AG08396 (cell line): ENCODE data around the gene BACH1.

Experiments
- DNase-seq: peaks from one replicate; pipeline ENCODE4 v3.0.0; 2012; ENCODE audit warnings: low spot score, mixed read lengths

Gene BACH1

DNA sequence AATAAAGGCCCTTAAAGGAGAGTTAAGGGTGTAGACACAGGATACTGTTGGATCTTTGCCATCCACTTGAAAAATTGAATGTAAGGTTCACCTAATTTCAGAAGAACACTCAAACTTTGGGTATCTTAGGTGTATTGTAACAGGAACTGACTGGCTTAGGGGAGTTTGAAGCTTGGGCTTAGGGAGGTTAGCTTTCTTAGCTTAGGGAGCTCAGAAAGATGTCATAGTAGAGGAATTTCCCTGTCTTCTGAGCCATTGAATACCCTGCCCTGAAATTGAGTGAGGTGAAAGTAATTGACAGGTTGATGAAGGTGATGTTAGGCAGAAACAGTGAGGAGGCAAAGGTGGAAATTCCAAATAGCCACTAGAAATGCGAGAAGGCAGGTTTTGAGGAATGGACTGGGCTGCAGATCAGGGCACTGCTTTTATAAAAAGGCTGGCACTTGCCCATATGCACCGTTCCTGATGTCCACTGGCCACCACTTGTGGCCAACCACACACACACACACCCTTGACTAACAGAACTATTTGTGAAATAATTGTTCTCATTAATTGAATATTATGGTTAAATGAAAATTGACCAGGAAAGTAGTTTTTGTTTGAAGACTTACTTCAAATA lies 16.5 kb downstream of the BACH1 start:
- no peak for DNase-seq

DNA sequence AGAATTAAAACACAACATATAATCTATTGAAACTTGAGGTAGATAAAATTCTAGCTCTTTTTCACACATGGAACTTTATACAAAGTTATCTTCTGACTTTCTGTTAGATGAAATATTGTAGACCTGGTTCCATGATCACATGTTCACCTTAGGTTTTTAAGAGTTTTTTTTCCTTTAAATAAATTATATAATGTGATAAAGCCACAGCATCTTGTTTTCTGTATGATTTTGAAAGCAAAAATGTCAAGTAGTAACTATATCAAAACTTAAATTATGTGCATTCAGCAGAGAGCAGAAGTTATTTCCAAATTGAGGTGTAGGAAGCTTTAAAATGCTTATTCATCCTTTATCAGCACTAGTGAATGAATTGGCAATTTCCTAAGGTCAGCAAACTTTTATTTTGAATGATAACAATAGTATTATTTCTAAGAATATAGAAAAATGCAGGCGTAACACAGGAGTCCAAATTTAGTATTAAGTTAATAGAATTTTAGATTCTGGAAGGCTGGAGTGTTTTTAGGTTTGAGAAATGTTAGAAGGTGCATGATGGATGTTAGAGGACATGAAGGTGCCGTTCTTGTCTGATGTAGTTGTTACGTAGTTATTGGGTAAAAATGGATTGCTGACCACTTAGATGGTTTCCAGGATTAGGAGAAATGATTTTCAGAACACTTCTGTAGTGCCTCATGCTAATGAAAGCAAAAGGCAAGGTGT lies 17.5 kb downstream of the BACH1 start:
- no peak for DNase-seq

DNA sequence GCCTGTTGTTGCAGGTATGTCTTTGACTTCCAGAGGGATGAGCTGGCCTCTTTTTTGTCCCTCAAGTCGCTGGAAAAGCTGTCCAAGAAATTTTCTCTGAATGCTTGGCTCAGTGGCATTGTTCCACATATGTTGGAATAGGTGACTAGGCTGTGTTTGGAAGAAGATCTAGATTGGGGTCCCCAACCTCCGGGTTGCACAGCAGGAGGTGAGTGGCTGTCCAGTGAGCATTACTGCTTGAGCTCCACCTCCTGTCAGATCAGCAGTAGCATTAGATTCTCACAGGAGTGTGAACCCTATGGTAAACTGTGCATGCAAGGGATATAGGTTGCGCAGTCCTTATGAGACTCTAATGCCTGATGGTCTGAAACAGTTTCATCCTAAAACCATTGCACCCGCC lies 18.1 kb downstream of the BACH1 start:
- no peak for DNase-seq

- no peak for DNase-seq
Observed at GRCh38 chr21:29318354-29318753, 19.6 kb downstream of the BACH1 start.

DNA sequence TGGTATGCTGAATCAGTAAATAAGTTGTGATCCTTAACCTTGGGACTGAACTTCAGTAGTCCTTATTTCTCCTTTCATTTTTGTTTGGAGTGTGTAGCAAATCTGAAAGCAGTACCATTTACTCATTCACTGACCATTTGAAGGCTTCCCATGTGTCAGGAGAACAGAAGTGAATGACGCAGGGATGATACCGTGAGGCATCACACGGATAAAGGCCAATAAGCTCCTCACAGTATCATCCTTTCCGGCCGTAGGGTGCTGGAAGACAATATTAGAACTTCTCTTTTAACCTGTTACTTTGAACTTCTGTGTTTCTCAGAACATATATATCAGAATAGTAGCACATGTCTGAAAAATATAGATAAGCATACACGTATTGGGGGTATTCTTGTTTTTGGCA lies 21.3 kb downstream of the BACH1 start:
- no peak for DNase-seq

DNA sequence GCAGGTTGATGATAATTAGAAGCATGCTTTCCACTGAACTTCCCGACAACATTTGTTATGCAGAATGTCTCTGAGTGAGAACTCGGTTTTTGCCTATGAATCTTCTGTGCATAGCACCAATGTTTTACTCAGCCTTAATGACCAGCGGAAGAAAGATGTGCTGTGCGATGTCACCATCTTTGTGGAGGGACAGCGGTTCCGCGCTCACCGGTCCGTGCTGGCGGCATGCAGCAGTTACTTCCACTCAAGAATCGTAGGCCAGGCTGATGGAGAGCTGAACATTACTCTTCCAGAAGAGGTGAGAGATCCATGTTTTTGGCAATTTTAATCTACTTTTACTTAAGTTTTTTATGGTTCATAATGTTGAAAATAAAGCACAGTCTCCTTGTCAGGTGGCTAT lies 22.5 kb downstream of the BACH1 start:
- no peak for DNase-seq

DNA sequence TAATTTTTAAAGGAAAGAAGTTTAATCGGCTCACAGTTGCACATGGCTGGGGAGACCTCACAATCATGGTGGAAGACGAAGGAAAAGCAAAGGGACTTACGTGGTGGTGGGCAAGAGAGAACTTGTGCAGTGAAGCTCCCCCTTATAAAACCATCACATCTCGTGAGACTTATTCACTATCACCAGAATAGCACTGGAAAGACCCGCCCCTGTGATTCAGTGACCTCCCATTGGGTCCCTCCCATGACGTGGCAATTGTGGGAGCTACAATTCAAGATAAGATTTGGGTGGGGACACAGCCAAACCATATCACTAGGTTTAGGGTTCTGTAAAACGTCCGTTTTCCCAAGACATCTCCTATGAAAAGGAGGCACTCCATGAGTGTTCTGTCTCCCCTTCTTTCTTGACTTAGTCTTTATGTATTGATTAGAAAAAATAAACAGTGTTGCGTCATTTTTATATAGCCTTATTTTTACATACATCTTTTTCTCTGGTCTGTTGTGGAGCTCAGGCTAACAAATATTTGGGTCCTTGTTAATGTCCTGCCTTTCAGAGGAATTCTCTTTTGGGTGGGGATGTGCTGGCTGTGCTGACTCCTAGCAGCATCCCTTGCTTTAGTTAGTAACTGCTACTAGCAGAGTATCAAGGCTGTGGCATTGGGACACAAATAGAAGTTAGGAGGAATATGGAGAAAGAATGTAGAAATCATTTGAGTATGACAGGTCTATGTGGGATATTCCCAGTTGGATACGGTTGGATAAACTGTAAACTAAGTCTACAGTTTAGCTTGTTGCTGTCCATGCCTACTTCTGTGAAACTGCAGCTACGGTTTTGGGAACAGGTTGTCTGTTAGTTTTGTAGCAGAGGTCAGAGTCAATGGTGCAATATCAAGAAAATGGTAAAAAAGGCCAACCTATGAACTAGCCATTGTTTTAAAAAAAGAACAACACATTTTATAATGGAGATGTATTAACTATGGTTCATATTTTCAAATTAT lies 23.5 kb downstream of the BACH1 start:
- DNase-seq: no peak

DNA sequence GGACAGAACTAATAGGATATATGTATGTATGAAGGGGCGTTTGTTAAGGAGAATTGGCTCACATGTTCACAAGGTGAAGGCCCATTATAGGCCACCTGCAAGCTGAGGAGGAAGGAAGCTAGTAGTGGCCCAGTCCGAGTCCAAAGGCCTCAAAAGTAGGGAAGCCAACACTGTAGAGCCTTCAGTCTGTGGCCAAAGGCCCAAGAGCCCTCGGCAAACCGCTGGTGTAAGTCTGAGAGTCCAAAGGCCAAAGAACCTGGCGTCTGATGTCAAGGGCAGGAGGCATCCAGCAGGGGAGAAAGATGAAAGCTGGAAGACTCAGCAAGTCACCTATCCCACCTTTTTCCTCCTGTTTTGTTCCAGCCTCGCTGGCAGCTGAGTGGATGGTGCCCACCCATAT lies 24.5 kb downstream of the BACH1 start:
- no peak for DNase-seq

DNA sequence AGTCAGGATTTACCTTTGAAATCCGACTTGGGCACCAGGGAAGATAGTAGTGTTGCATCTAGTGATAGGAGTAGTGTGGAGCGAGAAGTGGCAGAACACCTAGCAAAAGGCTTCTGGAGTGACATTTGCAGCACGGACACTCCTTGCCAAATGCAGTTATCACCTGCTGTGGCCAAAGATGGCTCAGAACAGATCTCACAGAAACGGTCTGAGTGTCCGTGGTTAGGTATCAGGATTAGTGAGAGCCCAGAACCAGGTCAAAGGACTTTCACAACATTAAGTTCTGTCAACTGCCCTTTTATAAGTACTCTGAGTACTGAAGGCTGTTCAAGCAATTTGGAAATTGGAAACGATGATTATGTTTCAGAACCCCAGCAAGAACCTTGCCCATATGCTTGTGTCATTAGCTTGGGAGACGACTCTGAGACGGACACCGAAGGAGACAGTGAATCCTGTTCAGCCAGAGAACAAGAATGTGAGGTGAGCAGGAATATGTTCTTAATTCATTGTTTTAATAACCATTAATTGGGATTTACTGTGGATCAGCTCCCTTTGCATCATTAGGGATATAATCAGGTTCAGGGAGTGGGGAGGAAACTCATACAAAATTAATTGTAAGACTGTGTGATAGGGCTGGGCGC lies 28.3 kb downstream of the BACH1 start:
- no peak for DNase-seq

- DNase-seq: no peak
Observed at GRCh38 chr21:29329406-29329805, 30.7 kb downstream of the BACH1 start.

GRCh38 chr21:29330797-29331196 lies 32.1 kb downstream of the BACH1 start:
- no peak for DNase-seq

DNA sequence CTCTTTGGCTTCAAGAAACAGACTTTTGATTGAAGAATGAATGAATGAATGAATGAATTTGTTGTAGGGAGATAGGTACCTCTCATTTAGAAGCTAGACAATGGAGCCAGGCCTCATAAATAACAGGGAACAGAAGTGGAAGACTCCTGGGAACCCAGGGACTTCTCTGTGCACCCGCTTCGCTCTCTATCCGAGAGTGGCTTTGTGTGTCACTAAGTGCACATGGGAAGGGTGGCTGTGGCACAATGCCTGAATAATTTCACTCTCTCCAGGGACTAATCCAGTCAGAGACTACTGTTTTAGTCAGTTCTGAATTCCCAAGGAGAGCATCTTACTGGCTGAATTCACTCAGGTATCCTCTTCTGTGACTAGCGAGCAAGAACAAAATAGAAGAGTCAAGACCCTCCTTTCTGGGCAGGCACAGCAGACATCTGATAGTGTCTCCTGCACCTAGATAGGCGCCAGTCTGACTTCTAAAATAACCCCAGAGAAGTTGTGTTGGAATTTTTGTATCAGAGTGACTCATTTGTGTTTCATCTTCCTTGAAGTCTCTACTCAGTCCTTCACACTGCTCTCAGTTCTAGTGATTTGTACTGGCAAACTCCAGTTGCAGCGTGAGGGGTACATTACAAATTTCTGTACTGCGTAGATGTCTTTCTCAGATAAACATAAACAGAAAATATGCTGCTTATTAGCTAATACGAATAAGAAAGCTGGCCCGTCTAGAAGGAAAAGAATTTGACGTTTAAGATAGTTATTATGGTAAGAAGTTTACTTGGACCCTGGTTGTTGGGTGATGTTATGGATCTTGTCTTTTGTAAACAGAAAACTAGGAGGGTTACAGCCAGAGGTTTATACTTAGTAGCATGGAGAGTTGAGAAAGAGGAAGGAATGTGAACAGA lies 34.0 kb downstream of the BACH1 start:
- DNase-seq: no peak

DNA sequence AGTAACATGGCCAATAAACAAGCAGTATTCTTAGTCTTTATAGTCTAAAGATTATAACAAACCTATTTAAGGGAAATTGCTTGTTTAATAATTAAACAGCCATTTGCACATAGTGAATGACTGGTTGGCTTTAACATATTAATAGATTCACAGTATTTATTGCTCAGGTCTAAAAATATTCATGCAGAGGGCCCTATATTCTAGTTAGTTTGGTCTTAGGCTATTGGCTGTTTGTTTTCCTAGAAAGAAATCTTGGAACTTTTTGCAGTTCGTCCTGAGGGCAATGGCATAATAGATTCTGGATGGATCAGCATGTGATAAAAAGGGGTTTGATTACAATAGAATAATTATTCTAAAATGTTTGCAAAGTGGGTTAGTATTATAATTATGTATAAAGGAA lies 34.7 kb downstream of the BACH1 start:
- no peak for DNase-seq

- DNase-seq: no peak
Observed at GRCh38 chr21:29334717-29335428, 36.2 kb downstream of the BACH1 start.

DNA sequence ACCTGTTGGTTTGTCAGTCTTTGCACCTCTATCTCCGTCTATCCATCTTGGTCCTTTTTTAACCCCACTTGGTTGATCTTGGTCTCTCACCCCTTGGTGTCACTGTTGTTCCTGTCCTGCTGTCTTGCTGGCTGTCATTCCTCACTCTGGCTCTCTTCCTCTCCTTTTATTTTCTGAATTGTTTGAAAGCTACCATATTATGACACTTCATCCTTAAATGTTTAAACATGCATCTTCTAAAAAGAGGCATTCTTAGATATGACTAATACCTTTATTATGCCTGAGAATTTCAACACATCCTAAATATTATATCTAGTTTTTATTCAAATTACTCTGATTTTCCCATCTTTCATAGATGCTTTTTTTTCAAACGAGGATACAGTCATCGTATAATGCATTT lies 37.0 kb downstream of the BACH1 start:
- DNase-seq: no peak

GRCh38 chr21:29338256-29338655 lies 39.5 kb downstream of the BACH1 start:
- DNase-seq: no peak

- no peak for DNase-seq
Observed at GRCh38 chr21:29340228-29340627, 41.5 kb downstream of the BACH1 start.

GRCh38 chr21:29342363-29342957 lies 43.7 kb downstream of the BACH1 start:
- peak; percentile 80 for DNase-seq

DNA sequence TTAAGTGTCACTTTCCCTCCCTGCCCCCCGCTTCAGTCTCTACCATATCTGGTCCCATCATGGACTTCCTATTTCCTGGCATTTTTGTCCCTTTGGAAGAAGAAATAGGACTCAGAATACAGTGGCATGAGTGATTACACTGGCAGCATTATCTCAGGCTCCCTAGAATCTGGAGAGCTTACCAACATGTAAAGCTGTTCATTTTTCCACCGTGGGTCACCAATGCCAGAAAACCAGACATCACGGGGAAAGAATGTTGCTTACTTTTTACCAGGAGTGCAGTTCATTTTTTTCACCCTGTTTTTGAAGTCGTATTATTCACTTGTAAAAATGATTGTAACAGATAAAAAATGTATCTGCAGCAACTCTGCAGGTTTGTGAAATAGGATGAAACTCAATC lies 44.8 kb downstream of the BACH1 start:
- peak; percentile 64 for DNase-seq

DNA sequence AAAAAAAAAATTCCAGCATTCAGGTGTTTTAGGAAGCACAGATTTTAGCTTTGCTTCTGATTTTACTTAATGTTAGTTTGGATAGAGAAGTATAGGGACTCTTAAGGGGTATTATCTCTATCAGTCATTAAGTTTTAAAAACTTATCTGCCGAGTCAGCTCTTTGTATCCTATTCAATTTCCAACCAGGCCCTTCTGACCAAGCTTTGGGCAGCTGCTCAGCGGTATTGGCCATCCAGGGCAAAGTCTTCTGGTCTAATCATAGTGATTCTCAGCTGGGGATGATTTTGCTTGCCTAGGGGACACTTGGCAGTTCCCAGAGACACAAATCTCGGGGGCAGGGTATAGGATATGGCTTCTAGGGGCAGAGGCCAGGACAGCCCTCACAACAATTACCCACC lies 47.6 kb downstream of the BACH1 start:
- DNase-seq: no peak
